ENCODE results near the gene FASTK.

FASTK gene

DNA sequence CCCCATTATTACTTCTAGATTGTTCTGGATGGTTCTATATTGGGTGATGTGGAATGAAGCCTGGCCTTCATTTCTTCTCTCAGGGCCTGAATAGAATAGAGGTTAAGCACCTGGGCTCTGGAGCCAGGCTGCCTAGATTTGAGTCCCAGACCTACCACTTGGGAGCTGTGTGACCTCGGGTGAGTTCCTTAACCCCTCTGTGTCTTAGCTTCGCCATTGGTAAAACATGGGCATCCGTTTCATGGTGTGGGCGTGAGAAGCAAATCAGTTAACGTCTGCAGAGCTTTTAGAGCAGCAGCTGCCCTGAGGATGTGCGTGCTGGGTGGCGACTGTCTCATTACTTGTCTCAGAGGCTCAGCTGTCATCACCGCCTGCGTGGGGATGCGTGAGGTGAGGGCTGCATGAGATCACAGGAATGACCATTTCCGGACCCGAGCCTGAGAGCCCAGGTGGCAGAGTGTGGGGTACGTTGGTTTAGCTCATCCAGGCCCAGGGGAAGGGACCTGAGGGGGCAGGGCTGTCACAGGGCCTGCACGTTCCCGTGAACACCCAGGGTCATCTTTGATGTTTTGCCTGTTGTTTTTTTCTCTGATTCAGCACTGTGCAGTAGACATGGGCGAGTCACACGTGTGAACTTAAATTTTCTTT is 15.3 kb upstream of the FASTK start:
- DNase-seq (ENCODE audit: low read depth, low spot score): no peak

DNA sequence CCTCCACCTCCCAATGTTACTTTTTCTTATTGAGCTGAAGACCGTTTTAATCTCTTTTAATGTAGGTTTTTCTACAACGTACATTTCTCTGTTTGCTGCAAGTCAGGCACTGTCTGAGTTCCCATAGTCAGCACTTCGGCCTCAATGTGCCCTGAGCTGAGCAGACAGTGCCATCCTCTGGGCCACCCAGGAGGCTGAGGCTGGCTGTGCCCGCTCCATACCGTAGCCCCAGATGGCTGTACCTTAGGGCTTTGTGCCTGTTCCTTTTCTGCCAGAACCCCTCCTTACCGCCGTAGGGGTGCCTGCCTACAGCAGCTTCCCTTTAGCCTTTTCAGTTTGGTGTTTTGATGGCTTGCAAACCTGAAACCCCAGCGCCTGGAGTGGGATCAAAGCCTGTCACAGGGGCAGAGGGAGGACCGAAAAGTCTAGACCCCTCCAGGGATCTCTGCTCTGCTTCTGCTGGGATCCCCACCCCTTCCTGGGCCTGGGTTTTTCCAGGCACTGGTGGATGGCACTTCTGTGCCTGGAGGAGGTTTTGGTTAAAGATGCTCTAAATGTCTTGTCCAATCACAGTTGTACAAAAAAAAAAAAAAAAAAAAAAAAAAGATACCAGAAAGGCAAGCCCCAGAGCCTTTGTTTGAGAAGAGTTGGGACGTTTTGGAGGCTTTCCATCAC is 14.7 kb upstream of the FASTK start:
- DNase-seq (ENCODE audit: low read depth, low spot score): no peak

GRCh38 chr7:151094675-151095074 is 14.1 kb upstream of the FASTK start:
- no peak for DNase-seq (ENCODE audit: low read depth, low spot score)

GRCh38 chr7:151093748-151094147 is 13.1 kb upstream of the FASTK start:
- no peak for DNase-seq (ENCODE audit: low read depth, low spot score)

- DNase-seq (ENCODE audit: low read depth, low spot score): no peak
Measured at GRCh38 chr7:151091988-151092387, 11.4 kb upstream of the FASTK start.

DNA sequence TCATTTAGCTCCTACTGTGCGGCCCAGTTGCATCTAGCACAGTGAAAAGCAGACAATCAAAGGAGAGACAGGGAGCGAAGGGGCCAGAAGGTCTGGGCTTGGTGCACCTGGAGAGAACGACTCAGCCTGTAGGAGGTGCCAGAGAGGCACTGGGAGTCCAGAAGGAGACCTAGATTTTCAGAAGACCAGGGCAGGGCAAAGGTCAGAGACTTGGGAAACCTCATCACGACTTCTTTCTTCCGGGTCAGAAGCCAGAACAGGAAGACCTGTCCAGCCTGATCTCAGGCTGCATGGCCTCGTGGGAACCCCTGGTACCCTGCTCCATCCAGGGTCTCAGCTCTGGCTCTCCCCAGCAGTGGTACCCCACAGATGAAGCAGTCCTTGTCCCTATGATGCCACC is 10.8 kb upstream of the FASTK start:
- no peak for DNase-seq (ENCODE audit: low read depth, low spot score)

DNA sequence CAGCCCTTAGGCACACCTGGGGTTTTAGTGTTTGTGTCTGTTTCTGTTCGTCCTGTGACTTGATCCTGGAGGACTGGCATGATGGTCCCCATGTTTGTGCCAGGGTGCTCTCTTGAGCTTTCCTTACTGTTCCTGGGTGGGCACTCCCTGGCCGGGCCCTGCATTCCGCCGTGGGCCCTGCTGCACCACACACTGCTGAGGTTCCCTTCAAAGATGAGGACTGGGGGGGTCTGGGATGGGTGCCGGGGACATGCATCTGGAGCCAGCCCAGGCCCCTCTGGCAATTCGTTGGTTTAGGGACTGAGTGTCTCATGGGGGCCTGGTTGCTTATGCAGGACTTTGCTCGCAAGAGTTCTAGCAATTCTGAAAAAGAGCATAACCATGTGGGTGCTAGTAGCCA is 10.4 kb upstream of the FASTK start:
- DNase-seq (ENCODE audit: low read depth, low spot score): no peak

- DNase-seq (ENCODE audit: low read depth, low spot score): peak; percentile 30
Measured at GRCh38 chr7:151089893-151090730, 9.5 kb upstream of the FASTK start.

- DNase-seq (ENCODE audit: low read depth, low spot score): peak; percentile 81
Measured at GRCh38 chr7:151088856-151089699, 8.5 kb upstream of the FASTK start.

DNA sequence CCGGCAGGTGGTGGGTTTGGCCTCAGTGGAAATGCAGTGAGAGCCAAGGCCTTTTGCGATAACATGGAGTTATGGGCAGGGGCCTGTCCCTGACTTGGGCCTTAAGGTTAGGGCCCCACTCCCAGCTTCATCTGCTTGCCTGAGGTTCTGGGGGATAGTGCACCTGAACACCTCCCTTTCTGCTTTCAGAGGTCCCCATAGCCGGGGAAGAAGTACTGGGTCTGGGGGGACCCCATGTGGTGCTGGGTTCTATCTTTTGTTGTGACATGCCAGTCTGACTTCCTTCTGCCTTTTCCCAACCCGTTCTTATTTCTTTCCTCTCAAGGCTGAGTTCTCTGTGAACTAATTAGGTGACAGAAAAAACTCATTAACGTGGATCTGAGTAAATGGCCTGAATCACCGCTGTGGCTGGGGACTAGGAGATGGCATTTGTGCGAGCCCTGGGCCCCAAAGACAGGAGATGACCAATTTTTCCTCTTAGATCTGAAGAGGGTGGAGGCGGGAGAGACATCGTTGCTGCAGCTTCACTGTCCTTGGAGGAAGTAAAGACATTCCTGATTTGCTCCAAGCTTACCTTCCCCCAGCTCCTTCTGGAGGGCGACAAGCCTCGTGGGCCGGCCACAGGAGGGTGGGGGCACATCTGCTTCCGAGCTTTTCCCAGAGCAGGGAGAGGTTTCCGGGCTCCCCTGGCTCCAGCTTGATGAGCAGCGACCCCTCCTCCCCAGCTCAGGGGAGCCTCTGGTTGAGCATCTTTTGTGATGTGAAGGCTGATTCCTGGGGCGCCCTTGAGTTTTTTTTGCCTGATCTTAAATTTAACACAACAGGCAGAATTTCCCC is 7.6 kb upstream of the FASTK start:
- DNase-seq (ENCODE audit: low read depth, low spot score): peak; percentile 34

- peak; percentile 87 for DNase-seq (ENCODE audit: low read depth, low spot score)
Measured at GRCh38 chr7:151087245-151088018, 6.8 kb upstream of the FASTK start.

- peak; percentile 64 for DNase-seq (ENCODE audit: low read depth, low spot score)
Measured at GRCh38 chr7:151086802-151087244, 6.2 kb upstream of the FASTK start.

DNA sequence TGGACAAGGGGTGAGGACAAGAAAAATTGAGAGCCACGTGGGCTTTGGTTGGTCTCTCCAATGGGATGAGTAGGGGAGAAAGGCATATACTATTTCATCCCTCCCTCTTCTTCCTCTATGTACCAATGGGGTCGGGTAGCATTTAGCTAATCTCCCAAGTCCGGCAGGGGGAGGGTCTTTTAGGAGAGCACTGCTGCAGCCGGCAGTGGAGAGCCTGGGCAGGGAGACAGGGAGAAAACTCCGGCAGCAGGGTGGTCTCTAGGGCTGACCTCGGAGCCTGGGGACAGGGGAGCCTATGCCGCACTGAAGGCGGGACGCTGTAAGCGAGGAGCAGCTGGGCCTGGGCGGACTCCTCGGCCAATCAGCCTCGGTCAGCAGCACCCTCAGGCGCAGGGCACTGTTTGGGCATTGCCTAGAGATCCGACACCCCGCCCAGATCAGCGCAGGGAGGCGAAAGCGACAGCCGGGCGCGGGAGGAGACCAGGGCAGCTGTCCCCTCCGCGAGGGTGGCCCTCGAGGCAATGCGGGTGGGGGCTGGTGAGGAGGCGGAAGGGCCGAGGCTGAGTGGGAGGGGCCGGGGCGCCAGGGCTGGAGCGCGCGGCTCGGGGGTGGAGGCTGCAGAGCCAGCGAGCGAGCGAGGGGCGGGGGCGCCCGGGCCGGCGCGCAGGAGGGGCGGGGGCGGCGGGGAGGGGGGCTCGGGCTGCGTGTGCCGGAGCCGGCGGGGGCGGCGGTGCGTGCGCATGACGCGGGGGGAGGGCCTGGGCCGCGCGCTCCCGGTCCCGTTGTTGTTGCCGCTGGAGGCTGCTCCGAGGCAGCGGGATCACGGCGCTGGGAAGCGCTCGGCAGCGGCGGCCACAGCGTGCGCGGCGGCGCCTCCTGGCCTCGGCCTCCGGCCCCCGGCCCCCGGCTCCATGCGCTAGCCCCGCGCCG is 5.3 kb upstream of the FASTK start, which contains the start of gene AGAP3:
AGAP3 (plus strand) TSS at position 785 of the 930 bp plus-strand sequence. CDS start 267 bp downstream, outside the sequence.
- DNase-seq (ENCODE audit: low read depth, low spot score): peak; percentile 88

DNA sequence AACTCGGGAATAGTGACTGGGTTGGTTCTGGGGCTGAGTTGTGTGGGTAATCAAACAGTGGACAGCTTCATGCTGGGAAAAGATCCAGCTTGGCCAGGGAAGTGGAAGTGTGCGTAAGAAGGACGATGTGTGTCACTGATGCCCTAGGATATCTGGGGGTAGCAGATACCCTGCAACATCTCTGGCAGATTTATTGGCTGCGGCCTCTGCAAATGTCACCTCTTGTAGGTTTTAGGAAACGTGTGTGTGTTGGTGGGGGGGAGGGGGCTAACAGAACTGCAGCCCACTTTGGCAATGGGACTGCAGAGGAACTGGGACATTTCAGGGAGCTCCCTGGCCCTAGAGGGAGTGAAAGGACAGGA is 4.7 kb upstream of the FASTK start:
- DNase-seq (ENCODE audit: low read depth, low spot score): no peak

DNA sequence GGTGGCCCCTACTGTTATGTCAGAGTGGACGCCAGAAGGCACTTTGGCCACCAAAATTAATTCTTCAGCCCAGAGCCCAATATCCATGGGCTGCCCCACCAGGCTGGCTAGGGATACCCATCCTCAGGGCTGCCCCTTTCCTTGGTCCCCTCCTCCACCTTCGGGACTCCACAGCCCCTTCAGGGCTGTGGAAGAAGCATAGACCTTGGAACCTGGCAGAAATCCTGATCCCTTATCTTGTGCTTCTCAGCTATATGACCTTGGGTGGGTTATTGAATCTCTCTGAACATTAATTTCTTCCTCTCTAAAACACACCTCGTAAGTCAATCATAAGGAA is 3.2 kb upstream of the FASTK start:
- DNase-seq (ENCODE audit: low read depth, low spot score): no peak

GRCh38 chr7:151083071-151083823 is 2.6 kb upstream of the FASTK start, which contains the start of gene TMUB1:
Gene TMUB1, minus strand, starts transcription at chr7:151083493. Its CDS starts 930 bp downstream, at chr7:151082563.
- peak; percentile 81 for DNase-seq (ENCODE audit: low read depth, low spot score)

DNA sequence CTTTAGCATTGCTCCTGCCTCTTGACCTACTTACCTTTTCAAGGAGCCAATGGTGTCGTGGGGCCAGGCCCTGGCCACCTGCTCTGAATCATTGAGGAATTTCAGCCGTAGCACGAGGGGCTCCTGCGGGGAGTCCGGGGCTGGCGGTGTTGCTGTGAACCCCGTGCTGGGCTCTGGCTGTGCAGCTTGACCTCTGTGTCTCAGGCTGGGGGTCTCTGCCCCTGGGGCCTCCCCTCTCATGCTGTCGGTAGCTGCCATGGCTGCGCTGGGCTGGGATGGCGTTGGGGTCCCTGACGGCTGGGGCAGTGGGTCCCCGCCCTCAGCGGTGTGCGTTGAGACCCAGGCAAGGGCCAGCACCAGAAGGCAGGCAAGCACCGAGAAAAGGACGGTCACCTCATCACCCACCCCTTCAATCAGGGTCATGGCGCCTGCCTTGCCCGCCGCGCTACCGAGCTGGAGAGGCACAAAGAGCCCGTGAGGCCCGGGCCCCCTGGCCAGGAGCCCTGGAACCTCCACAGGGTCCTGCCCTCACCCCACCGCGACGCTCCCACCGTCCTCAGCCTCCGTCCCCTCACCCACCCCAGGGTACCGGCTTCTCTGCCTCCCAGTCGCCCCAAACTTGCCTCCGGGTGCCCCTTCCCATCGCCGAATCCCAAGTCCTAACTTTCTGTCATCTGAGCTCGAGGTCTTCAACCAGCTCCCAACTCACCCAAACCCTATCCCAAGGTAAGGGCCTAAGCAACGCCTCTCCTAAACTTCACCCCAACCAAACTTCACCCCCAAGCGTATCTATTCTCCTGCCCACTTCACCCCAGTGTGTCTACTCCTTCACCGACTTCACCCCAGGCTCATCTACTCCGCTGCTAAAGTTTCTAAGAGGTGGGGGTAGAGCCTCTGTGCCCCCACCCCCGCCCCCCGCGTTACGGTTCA is 1.8 kb upstream of the FASTK start:
- DNase-seq (ENCODE audit: low read depth, low spot score): no peak

All from astrocyte of the hippocampus (primary cell).